Natural killer cell (primary cell): Measurements from ENCODE around the gene DCAF8. TPM values are rescaled to one million over a fixed set of nuclear protein-coding genes. Genes with fewer than 3 reads are reported as not detected.

Experiments
- ATAC-seq, 3 donors: fragments of 150-1000 bp in 2 of 3; fragments of 200-7000 bp in 1 of 3; cut with Tn5 transposase; 1 replicate in 1 of 3; 2 replicates in 2 of 3; pipeline ENCODE4 v1.10.0; 2021; ENCODE audit warnings: mild to moderate bottlenecking in 2 of 3, moderate library complexity in 2 of 3
- DNase-seq, 2 donors: peaks; one replicate each; pipeline versions ENCODE4 v3.0.0 to v3.0.0-alpha.2; 2013 to 2021; ENCODE audit warnings: mixed read lengths in 1 of 2
- H3K27ac ChIP-seq: one replicate; pipeline ENCODE4 v1.5.1; 2013; ENCODE audit warnings: mild to moderate bottlenecking, low read length
- H3K27me3 ChIP-seq: one replicate; pipeline ENCODE4 v1.6.1; 2013; ENCODE audit warnings: low read length; ENCODE audit not compliant: control insufficient read depth, insufficient read depth
- H3K36me3 ChIP-seq: one replicate; pipeline ENCODE4 v1.6.1; 2013; ENCODE audit warnings: low read length; ENCODE audit not compliant: control insufficient read depth, insufficient read depth
- H3K4me1 ChIP-seq: one replicate; pipeline ENCODE4 v1.6.1; 2013; ENCODE audit warnings: low read length; ENCODE audit not compliant: control insufficient read depth, insufficient read depth
- H3K4me3 ChIP-seq: one replicate; pipeline ENCODE4 v1.5.1; 2013; ENCODE audit warnings: low read length
- H3K9me3 ChIP-seq: one replicate; pipeline ENCODE4 v1.6.1; 2013; ENCODE audit warnings: low read length; ENCODE audit not compliant: control insufficient read depth, insufficient read depth
- H3K27ac Mint-ChIP-seq, 2 donors: one replicate each; pipeline ENCODE4 v1.8.0; 2022; ENCODE audit warnings: mild to moderate bottlenecking in 2 of 2, mixed read lengths in 2 of 2, moderate library complexity in 1 of 2
- H3K27me3 Mint-ChIP-seq, 2 donors: one replicate each; pipeline ENCODE4 v1.8.0; 2022; ENCODE audit warnings: low read depth in 2 of 2, mixed read lengths in 2 of 2
- H3K36me3 Mint-ChIP-seq: one replicate; pipeline ENCODE4 v1.8.0; 2022; ENCODE audit warnings: mixed read lengths
- H3K4me1 Mint-ChIP-seq, 2 donors: one replicate each; pipeline ENCODE4 v1.8.0; 2022; ENCODE audit warnings: mixed read lengths in 2 of 2
- H3K4me3 Mint-ChIP-seq: one replicate; pipeline ENCODE4 v1.8.0; 2022; ENCODE audit warnings: mild to moderate bottlenecking, moderate library complexity, mixed read lengths
- H3K9me3 Mint-ChIP-seq, 2 donors: one replicate each; pipeline ENCODE4 v1.8.0; 2022; ENCODE audit warnings: mixed read lengths in 2 of 2
- CTCF ChIP-seq: fragments of 200-600 bp; IDR thresholded peaks from one replicate; pipeline ENCODE4 v1.8.0; 2022; ENCODE audit warnings: antibody characterized with exemption
- WGBS: methylation state at CpG from one replicate; pipeline ENCODE4 v1.1.7; 2013; ENCODE audit warnings: missing lambda C conversion rate; ENCODE audit not compliant: insufficient coverage; 5-methylcytosine and 5-hydroxymethylcytosine counted together
- intact Hi-C: fragments of 100-400 bp; cut with micrococcal nuclease; formaldehyde crosslinking; loops from one replicate; pipeline ENCODE4 v1.14.2; 2022
- total RNA-seq, 4 donors: library from RNA; stranded (reverse); fragments of 120-200 nt in 1 of 4; gene quantifications; one replicate each; pipeline versions ENCODE4 v1.2.3 to v1.2.4, GENCODE V29; 2013 to 2022

Gene DCAF8
- total RNA-seq, 3 donors from 2014 or later (not counting 1 experiment from before 2014, with no cell fraction given), result 189 to 201 (median 189) TPM

GRCh38 chr1:160208557-160209320 is 53.6 kb downstream of the DCAF8 start:
- intact Hi-C loops, result no loop called here
- Histone ChIP-seq H3K9me3 (no peaks in the 10 kb centered on the region), H3K4me3 (no peak overlapping the region), H3K27ac (no peak overlapping the region), H3K4me1 (peaks cover 22% of the 10 kb centered on the region), H3K36me3 (peaks cover 31% of the 10 kb centered on the region), H3K27me3 (no peaks in the 10 kb centered on the region)
- H3K4me1 Mint-ChIP-seq, result peaks cover 22 to 39% of the 10 kb centered on the region in 2 donors
- H3K9me3 Mint-ChIP-seq, result no peaks in the 10 kb centered on the region
- ATAC-seq (no peak), DNase-seq (no peak)
- H3K36me3 Mint-ChIP-seq, result no peaks in the 10 kb centered on the region
- H3K27me3 Mint-ChIP-seq, result no peaks in the 10 kb centered on the region
- WGBS, result 89% methylated on average over 6 of the region's 6 CpGs
- peak overlapping the region; percentile 72 to 90 for H3K27ac Mint-ChIP-seq
- TF ChIP-seq CTCF, result no peak
- H3K4me3 Mint-ChIP-seq, result no peak overlapping the region

- intact Hi-C loops, result no loop called here
These were observed 54.4 kb downstream of the DCAF8 start for GRCh38 chr1:160207771-160208556.

GRCh38 chr1:160207118-160207650 is 55.2 kb downstream of the DCAF8 start:
- Histone ChIP-seq H3K27me3 (no peaks in the 10 kb centered on the region), H3K36me3 (peaks cover 17% of the 10 kb centered on the region), H3K4me3 (no peak overlapping the region), H3K9me3 (no peaks in the 10 kb centered on the region), H3K4me1 (peaks cover 22% of the 10 kb centered on the region), H3K27ac (no peak overlapping the region)
- intact Hi-C loops, result no loop called here
- 92% methylated on average over 4 of the region's 4 CpGs for WGBS
- no peak for TF ChIP-seq CTCF
- ATAC-seq (no peak), DNase-seq (no peak)
- no peaks in the 10 kb centered on the region for H3K9me3 Mint-ChIP-seq
- no peaks in the 10 kb centered on the region for H3K36me3 Mint-ChIP-seq
- no peaks in the 10 kb centered on the region for H3K27me3 Mint-ChIP-seq
- H3K4me3 Mint-ChIP-seq, result peak overlapping the region; percentile 68
- H3K4me1 Mint-ChIP-seq, result peaks cover 22 to 39% of the 10 kb centered on the region in 2 donors
- peak overlapping the region; percentile 72 to 90 for H3K27ac Mint-ChIP-seq

More at GRCh38 chr1:160207771-160208556, 54.4 kb downstream of the DCAF8 start:
- DNase-seq (no peak), ATAC-seq (no peak)
- Histone ChIP-seq H3K27ac (no peak overlapping the region), H3K9me3 (no peaks in the 10 kb centered on the region), H3K4me3 (no peak overlapping the region), H3K4me1 (peaks cover 22% of the 10 kb centered on the region), H3K36me3 (peaks cover 25% of the 10 kb centered on the region), H3K27me3 (no peaks in the 10 kb centered on the region)
- Mint-ChIP-seq H3K27ac (peak overlapping the region; percentile 72 to 90), H3K9me3 (no peaks in the 10 kb centered on the region), H3K27me3 (no peaks in the 10 kb centered on the region), H3K4me3 (no peak overlapping the region), H3K4me1 (peaks cover 22 to 39% of the 10 kb centered on the region in 2 donors), H3K36me3 (no peaks in the 10 kb centered on the region)
- WGBS, result 90% methylated on average over 9 of the region's 9 CpGs
- no peak for TF ChIP-seq CTCF
